HG02798 (cell line): ENCODE data around the gene SEPTIN1.

ENCODE experiments used
- ATAC-seq: cut with Tn5 transposase; IDR thresholded peaks from one replicate; pipeline ENCODE4 v1.9.1; 2021; ENCODE audit warnings: mild to moderate bottlenecking; ENCODE audit not compliant: unreplicated experiment, poor library complexity

The SEPTIN1 gene

GRCh38 chr16:30377050-30377811, 5.1 kb downstream of the SEPTIN1 start:
- ATAC-seq = no peak

DNA sequence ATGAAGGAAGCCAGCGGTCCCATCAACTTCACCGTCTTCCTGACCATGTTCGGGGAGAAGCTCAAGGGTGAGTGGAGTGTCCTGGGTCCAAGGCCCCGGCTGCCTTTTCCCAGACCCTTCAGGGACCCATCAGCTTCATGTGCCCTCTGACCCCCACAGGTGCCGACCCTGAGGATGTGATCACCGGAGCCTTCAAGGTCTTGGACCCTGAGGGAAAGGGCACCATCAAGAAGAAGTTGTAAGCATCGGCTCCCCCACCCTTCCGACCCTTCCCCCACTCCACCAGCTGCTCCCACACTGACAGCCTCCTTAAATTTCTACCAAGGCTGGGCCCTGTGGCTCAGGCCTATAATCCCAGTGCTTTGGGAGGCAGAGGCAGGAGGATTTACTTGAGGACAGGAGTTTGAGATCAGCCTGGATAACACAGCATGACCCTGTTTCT, 5.9 kb downstream of the SEPTIN1 start:
- ATAC-seq = no peak

- no peak for ATAC-seq
Observed at GRCh38 chr16:30375864-30376263, 6.5 kb downstream of the SEPTIN1 start.

DNA sequence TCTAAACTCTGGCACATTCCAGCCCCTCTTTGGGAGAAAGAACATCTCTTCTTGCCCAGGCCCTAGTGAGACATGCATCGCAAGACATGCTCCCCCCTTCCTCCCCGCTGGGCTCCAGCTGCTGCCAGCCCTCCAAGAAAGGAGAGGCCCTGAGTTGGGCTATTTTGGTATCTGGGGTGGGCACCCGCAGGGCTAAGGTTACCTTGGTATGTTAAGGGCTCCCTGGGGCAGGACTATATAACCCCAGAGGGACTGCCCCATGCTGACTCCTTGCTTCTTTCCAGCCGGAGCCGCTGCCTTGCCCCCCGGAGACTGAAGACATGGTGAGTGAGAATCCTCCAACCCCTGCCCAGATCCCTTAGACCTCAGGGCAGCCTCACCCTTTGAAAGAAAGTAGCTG, 7.8 kb downstream of the SEPTIN1 start, which contains the start of gene MYL11:
MYL11 (plus strand) TSS at position 265 of the 400 bp plus-strand sequence; CDS start at position 321, 56 bp downstream.
- no peak for ATAC-seq

- ATAC-seq = no peak
Observed at GRCh38 chr16:30372725-30373124, 9.6 kb downstream of the SEPTIN1 start.

DNA sequence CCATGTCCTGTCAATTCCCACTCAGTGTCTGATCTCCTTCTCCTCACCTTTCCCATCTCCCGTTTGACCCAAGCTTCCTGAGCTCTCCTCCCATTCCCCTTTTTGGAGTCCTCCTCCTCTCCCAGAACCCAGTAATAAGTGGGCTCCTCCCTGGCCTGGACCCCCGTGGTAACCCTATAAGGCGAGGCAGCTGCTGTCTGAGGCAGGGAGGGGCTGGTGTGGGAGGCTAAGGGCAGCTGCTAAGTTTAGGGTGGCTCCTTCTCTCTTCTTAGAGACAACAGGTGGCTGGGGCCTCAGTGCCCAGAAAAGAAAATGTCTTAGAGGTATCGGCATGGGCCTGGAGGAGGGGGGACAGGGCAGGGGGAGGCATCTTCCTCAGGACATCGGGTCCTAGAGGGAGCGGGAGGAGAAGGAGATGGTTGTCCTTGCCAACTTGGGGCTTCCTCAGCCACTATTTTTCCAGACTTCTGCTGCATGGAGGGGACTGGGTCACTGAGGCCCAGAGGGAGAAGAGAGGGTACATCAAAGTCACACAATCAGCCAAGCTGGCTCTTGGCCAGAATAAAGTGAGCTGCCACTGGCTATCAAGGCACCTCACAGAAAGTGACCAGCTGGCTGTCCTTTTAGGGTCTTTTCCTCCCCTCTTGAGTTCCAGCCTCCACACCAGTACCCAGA, 10.2 kb downstream of the SEPTIN1 start:
- ATAC-seq = no peak

DNA sequence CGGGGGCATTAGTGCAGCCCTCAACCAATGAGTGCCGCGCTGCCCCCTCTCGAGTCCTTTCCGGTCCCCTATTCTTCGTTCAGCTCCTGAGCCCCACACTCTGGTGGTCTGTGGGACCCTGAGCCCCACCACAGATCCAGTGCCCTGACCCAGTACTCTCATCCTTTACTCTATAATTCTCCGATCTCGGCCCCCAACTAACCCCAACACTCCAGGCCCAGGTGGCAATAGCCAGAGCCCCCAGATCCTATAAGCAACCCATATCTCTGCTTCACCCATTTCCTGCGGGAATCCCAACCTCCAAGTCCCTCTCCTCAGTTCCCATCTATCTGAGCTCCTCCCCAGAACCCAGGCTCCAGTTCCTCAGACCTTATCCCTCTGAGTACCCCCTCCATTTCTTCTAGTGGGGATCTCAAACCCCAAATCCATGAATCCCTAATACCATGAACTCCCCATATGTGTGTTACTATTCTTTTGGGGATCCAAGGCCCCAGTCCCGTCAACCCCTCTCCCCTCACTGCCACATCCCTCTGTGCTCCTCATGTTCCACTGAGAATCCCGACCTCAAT, 11.0 kb downstream of the SEPTIN1 start:
- no peak for ATAC-seq

- ATAC-seq = peak; percentile 76
Observed at GRCh38 chr16:30370456-30371247, 11.7 kb downstream of the SEPTIN1 start, which contains the start of gene TBC1D10B. TBC1D10B (minus strand) TSS chr16:30370494; CDS start chr16:30370183, 311 bp downstream.

DNA sequence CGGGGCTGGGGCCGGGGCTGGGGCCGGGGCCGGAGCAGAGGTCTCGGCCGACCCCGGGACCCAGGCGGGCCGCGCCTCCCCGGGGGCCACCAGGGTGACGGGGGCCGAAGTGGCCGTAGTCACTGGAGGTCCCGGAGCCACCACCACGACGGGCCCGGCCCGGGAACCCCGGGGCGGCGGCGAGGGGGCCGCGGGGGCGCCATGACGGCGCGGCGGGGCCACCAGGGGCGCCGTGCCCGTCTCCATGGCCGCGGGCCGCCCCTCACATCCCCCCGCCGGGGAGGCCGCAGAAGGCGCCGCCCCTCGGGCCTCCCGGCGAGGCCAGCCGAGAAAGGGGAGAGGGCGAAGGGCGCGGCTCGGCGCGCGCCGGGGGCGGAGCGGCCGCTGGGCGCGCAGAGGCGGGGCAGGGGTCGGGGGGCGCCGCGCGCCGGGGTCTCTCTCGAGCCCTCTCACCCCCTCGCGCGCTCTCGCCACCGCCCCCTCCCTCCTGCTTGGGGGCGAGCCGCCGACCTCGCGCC, 12.4 kb downstream of the SEPTIN1 start:
- peak; percentile 10 for ATAC-seq

DNA sequence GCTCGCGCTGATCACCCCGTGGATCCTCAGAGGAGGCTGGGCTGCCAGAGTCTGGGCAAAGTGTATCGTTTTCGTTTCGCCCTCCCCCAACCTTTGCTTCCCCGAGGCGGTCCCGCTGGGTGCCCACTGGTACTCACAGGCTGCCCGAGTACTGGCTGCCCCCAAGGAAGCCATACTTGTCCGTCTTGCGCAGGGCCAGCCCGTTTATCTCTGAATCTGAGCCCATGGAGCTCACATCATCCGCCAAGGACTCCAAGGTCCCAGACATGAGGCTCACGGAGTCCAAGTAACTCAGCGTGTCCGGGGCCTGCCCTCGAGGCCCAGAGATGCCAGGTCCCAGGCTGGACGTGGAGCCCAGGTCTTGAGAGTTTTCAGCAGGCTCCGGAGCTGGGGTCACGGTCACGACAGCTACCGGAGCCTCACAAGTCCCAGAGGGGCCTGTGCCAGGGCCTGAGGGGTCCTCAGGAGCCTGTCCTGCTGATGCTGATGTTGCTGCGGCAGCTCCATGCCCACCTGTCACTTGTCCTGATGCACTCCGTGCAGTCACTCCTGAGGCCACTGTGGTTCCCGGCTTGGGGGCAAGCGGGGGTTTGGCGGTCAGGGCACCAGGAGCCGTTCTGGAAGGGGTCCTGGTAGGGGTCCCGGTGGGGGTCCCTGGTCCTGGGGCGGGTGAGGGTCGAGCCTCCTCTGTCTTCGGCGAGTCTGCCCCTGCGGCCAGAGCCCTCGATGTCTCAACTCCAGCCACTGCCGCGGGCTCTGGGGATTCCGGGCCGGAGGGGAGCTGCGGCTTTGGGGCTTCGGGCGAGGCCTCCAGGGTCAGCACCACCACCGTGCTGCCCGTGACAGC, 13.0 kb downstream of the SEPTIN1 start:
- no peak for ATAC-seq

GRCh38 chr16:30368792-30369090, 13.6 kb downstream of the SEPTIN1 start:
- no peak for ATAC-seq

- no peak for ATAC-seq
Observed at GRCh38 chr16:30368122-30368791, 14.1 kb downstream of the SEPTIN1 start.

GRCh38 chr16:30367349-30368009, 14.9 kb downstream of the SEPTIN1 start:
- ATAC-seq = no peak

DNA sequence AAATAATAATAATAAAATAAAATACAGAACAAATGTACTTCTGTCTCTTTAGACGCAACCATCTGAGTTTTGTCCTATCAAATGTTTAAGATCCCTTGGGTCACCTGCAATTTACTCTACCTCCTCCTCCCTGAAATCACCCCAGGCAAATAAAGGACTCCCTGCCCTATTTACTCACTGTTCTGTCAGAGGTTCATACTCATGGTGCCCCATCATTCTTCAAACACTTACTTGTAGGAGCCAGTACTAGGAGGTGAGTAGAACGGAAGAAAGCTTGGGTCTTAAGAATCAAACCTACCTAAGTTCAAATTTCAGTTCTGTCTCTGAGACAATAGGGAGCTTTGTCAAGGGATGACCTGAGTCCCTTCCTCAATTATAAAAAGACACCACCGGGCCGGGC, 15.8 kb downstream of the SEPTIN1 start:
- no peak for ATAC-seq

DNA sequence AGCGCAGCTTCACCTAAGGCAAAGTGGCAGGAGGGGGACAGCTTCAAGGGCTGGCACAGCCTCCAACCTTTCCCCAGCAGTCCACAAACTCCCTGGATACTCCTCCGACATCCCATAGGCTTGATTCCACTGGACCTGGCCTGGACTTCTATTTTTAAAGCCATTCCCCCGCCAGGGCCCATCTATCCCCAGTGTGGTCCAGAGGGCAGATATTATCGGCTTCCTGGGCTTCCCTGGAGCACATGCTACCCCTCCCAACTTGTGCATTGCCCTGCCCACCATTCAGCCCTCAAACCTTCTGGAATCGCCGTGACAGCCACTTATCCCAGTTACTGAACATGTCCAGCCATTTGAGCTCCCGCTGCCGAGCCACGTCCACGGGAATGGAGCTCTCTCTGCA, 17.2 kb downstream of the SEPTIN1 start:
- ATAC-seq = no peak

GRCh38 chr16:30361180-30361579, 21.2 kb downstream of the SEPTIN1 start:
- no peak for ATAC-seq

- no peak for ATAC-seq
Observed at GRCh38 chr16:30359871-30360170, 22.5 kb downstream of the SEPTIN1 start.

DNA sequence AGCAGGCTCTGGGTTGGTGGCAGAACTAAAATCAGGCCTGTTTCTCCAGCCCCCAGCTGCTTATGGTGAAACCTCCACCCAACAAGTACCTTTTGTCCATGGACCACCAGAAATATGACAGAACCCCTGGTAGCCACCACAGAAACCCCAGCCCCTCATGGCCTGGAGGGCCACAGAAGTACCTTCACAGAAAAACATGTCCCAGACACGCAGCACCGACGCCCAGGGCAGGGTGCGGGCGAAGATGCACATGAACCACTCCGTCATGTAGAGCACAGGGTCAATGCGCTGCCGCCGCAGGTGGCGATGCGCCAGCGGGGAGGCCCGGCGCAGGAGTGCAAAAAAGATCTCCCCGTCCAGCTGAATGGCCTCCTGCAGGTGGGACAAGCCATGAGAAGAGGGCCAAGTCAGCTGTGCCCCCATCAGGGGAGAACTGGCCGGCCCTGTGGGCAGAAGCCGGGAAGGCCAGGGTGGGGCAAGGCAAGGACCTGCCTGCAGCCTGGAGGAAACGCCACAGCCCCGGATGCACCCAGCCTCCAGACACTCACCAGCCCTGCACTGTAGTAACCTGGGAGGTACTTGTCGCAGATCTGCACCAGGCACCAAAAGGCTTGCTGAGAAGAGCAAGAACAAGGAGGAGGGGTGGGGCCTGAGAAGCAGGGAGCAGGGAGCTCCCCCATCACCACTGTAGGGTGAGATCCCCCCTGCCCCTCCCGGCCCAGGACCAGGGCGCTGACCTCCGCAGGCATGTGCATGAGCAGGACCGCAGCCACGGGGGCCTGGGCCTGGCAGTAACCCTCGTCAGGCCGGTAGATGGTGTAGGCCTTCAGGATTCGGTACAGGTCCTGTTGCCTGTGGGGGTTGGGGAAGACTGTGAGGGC, 23.1 kb downstream of the SEPTIN1 start:
- no peak for ATAC-seq
